Activated CD8-positive, alpha-beta memory T cell treated with anti-CD3 and anti-CD28 coated beads for 48 hours (primary cell): ENCODE results near the gene UGT1A4.

Source experiments
- DNase-seq, 3 experiments: peaks; one replicate each; pipeline ENCODE4 v3.0.0-alpha.2; 2020; ENCODE audit warnings: low read depth in 2 of 3, low spot score in 2 of 3

Gene UGT1A4

DNA sequence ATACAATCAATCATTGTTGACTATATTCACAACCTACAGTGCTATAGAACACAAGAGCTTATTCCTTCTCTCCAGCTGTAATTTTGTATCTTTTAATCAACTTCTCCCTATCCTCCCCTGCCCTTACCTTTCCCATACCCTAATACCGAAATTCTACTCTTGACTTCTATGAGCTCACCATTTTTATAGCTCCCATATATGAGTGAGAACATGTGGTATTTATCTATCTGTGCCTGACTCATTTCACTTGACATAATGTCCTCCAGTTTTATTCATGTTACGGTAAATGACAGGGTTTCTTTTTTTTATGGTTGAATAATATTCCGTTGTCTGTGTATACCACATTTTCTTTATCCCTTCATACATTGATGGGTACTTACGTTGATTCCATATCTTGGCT is 62.2 kb downstream of the UGT1A4 start:
- DNase-seq = no peak

DNA sequence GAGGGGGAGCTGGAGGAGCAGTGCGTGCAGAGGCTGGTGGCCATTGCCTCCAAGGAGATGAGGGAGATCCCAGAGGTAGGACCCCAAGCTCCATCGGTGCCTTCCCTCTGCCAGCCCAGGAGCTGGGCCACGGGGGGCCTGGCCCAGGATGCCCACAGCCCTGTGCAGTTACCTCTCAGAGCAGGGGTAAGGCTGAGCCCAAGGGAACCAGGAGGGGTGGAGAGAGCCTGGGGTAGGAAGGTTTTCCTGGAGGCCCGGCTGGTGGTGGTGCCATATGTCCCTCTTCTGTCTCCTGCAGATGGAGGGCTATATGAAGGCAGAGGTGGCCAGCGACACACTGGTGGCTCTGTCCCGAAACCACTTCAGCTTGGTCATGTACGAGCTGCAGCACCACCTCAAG is 71.0 kb downstream of the UGT1A4 start:
- DNase-seq = no peak

DNA sequence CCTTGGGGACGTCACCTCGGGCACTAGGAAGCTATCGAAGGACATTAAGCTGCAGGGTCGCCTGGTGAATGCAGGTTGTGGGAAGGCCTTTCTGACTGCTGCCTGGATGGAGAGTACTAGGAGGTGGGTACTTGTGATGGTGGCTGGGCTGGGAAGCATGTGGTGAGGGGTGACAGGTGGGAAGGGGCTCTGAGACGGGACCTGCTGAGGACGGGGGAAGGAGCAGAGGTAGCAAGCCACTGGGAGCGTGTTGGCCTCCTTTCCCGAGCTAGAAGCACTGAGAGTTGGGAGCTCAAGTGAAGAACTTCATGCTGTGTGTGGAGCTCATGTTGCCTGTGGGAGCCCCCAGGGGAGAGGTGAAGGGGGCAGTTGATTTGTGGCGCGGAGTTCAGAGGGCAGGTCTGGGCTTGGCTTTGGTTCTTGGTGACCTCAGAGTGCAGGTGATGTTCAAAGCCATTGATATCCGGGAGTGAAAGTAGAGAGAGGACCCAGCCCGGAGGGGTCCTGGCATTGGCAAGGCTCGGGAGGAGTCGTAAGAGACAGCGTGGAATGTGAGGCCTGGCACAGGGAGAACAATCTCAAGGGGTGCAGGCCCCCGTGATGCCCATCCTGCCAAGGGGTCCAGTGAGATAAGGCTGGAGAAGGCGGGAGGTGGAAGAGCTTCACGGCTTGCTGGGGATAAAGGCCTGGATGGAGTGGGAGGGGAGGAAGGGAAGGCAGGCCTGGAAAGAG is 72.8 kb downstream of the UGT1A4 start:
- no peak for DNase-seq

DNA sequence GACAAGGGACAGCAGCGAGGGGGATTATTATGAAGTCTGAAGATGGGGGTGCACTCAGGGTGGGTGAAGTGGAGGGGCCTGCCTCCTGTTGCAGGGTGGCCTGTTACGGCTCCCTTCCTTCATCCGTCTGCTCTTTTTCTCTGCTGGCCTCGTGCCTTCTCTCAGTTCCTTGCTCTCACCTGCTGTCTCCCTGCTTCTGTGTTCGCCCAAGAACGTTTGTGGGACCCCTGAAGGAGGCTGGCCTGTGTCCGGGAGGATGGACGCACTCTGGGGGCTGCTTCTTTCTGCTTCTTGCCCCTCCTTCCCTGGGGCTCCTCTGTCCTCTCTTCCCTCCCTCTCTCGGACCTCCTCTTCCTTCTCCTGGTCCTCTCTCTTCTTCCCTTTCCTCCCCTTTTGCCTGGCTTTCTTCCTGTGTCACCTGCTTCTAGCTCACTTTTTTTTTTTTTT is 73.4 kb downstream of the UGT1A4 start:
- DNase-seq = no peak

DNA sequence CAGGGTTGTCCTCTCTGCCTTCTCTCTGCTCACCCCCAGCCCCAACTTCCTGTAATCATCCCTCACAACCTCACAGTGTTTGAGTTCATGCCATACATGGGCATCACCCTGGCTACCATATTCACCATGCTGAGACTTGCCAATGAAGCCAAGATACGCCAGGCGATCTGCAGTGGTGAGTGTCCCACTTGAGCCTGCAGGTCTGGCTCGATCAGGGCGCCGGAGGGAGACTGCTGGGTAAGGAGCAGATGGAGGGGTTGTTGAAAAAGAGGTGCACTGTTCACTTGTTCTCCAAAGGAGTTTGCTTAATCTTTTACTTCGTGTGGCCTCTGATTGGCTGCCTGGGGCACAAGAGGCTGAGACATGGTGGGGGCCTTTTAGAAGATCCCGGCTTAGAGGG is 74.2 kb downstream of the UGT1A4 start:
- no peak for DNase-seq

DNA sequence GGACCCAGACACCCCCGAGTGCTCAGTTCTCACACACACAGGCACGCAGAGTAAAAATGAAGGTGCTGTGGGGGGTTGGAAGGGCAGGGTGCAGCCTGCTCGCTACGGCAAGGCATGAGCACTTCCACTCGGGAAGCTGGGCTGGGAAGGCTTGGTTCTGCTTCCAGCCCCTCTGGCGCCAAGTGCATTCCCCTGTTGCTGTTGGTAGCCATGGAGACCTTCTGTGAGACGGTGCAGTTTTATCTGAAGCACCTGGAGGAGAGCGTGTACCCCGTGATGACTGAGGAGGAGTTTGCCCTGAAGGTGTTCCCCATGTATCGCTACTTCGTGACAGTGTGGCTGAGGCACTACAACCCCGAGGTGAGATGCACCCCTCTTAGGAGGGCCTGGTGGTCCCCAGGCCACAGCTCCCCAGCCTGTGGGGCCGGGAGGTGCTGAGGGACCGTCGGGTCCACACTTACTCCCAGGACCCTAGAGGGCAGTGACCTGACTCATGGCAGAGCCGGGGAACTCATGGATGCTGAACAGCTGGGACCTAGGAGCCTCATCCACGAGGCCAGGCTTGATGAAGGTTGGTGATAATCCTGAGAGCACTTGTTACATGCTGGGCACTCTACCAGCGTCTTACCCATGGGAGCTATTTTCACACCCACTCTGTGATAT is 75.1 kb downstream of the UGT1A4 start:
- no peak for DNase-seq

DNA sequence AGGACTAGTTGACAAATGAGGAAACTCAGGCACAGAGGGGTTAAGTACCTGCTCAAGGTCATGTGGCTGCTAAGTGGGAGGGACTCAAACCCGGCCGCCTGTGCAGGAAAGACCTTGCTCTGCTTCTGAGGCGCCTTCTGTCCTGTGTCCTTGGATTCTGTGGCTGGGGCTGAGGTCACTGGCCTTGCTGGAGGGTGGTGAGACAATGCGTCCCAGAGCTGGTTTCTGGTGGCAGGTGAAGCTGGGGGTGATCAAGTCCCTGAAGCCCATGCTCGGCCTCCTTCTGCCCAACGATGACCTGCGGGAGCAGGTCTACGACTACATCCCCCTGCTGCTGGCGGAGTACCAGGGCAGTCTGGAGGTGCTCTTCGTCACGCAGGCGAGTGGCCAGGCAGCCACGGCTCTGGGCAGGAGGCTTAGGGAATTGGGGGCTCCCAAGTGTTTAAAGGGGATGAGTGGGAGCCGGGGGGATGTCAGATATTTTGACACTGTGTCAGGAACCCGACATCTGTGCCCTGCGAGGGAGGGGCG is 75.7 kb downstream of the UGT1A4 start:
- DNase-seq = no peak

DNA sequence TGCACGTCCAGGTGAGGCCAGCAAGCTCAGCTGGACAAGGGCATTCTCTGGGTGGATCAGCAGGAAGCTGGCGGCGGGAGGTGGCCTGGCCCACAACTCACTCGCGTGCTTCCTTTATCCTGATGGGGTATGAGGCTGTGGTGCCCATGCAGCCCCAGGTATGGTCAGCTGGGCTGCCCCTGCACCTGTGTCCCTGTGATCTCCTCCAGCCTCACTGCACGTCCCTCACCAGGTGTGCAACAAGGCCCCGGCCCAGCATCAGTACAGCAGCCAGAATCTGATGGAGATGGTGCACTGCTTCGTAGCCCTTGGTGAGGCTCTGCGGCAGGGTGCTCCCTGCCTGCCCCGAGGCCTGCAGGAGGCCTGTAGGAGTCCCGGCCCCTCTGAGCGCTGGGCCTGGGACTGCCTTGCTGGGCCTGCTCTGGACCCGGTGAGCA is 77.2 kb downstream of the UGT1A4 start:
- no peak for DNase-seq

DNA sequence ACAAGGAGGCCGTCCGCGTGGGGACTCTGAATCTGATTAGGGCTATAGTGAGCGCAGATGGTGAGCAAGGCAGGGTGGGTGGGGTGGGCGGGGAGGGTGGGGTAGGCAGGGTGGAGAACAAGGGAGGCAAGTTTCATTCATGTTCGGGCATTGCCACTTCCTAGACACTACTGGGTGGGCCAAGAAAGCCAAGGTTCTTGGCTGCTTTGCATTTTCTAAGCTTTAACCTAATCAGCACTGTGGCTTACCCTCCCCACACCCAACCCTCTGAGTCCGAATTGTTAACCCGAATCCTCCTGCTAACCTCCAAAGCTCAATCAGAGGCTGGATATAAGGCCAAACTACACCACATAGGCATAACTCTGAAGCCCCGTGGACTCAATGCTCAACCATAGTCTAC is 77.7 kb downstream of the UGT1A4 start:
- DNase-seq = no peak

DNA sequence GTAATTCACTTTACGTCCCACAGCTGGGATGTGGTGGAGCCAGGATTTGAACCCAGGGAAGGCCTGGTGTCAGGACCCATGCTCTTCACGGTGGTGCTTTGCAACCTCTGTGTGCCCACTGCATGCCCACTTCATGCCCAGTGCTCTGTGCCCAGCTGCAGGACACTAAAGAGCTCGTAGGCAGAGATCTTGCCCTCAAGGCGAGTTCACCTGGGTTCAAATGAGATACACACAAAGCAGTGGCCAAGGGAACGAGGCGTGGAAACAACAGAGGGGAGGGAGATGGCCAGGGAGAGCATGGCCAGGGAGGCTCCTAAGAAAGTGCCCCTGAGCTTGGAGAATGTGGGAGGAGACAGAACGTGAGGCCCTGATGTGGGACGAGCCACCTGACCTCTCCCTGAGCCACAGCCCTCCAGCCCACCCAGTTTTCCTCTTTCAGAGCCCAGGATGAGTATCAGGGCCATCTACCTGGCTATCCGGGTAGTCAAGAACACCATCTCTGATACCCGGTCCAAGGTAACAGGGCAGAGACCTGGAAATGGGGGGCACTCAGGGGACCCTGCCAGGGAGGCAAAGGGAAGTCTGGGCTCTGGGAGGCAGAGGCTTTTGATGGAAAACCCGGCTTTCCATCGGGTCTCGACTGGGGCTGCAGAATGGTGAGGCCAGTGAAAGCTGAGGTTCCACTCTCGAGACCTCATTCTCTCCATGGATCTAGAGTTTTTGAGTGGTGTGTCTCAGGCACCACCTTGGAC is 80.0 kb downstream of the UGT1A4 start:
- DNase-seq = no peak

DNA sequence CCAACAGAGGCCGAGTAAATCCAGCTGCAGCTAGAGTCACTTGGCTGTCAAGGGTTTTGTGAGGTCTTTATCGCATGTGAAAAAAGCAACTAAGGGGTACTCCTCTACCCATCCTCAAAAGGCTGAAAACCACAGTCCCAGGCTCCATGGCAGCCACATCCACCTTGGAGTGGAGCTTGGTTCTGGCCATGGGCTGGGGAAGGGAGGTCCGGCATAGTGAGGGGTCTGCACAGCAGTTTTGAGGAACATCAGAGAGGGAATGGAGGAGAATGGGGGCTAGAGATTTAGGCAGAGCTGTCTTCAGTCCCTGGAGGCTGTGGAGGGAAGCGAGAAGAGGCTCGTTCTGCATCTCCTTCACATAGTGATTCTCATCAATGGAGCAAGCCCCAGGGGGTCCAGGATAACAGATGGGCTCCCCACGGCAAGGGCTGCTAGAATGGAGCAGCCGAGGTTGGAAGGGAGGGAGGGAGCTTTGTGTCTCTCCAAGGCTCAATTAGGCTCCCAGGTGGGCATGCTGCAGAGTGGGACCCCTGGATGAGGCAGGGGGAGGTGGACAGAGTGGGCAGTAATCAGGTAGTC is 80.6 kb downstream of the UGT1A4 start:
- DNase-seq = no peak

DNA sequence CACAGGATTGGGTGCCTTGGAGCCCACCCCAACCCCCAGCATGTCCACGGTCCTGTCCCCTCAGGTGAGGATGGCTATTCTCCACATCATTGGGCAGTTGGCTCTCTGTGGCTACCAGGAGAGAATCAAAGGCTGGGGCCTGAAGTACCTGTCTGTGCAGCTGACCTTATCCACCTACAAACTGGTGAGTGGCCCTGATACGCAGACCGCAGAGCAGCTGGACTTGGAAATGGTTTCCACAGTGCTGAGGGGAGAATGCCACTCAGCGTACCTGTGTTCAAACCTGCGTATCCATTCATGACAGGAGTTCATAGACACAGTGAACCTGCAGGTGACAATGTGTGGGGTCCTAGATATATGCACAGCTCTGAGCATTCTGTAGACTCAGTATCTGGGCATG is 81.2 kb downstream of the UGT1A4 start:
- no peak for DNase-seq

DNA sequence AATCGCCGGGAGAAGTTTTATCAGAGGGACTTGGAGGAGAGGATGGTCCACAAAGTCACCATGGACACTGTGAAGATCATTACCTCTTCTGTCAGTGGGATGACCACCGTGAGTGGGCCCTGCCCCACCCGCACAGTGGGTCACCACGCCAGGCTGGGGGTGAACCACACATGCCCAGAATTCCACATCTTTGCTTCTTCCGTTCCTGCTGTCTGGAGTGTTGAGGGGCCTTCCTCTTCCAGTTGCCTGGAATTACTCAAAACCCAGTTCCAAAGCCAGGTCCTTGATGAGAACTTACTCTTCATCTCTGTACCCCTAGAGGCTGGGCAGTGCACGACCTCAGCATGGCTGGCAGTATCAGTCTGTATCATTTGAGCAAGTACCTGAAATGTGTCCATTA is 81.7 kb downstream of the UGT1A4 start:
- DNase-seq = no peak

DNA sequence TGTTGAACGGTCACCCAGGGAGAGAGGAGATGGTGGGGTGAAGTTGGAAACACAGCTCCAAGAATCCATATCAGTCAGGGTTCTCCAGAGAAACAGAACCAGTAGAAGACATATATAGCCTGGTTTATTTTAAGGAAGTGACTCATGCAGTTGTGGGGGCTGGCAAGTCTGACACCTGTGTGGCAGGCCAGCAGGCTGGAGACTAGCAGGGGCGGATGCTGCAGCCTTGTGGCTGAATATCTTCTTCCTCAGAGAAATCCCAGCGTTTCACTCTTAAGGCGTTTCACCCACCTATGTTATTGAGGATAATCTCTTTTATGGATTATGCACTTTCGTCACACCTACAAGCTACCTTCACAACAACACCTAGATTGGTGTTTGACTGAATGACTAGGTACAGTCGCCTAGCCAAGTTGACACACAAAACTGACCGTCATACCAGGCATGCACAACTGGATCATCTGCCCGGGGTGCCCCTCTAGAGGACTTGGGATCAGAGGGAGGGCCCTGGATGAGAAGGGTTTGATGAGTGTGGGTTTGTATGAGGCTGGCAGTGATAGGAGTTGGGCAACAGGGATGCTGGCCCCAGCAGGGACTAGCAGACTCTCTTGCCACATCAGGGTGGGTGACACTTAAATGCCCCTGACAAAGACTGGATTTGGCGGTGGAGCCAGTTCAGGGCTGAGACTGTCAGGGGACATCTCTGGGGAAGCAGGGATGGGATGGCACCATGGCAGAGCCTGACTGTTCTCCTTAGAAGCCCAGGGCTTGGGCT is 83.0 kb downstream of the UGT1A4 start:
- no peak for DNase-seq

DNA sequence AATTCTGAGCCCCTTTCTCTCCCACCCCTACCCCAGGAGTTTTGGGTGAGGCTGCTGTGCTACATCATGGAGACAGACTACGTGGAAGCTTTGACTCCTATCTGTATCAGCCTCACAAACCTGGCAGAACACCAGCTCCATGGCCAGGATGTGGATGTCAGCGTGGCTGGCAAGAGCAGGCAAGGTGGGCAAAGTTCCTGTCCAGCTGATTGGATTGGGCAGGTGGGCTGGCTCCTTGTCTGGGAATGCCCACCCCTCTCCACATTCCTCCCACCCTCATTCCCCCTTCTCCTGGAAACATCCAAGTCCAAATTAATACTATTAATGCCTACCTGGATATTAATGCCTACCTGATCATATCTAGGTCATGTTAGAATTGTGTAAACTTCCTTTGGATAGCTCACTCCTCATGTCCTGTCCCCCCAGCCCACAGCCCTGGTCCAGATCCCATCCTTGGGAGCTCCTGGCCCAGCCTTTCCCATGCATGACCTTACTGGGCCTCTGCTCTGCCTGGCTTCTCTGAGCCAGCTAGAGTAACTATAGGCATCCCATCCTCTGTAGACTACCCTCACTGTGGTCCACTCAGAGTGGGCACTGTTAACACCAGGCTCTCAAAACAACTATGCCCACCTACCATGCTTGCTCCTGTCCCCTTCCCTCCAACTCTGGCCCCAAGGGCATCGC is 83.7 kb downstream of the UGT1A4 start:
- no peak for DNase-seq

DNA sequence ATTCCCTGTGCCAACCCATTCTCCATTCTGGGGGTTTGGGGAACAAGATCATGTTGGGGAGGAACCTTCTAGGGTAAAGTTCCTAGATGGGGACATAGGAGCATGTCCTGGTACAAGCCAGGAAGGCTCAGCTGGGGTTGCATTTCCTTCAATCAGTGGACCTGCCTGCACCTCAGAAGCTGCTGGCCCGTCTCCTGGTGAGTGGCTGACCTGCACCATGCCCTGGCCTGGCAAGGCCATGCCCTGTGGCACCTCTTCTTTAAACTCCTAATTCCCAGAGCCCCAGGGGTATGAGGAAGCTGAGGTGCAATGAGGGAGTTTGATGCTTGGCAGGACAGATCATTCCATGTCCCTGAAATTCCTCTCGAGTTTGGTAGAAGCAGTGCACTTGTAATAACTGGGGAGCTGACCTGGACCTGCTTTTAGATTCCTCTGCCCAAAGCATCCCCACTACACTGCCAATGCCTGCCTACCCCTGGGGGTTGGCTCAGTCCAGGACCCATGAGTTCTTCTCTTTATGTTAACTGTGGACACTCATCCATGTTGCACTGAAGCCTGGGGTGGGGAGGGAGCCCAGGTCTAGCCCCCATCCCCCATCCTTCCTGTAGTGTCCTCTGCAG is 84.9 kb downstream of the UGT1A4 start:
- no peak for DNase-seq

DNA sequence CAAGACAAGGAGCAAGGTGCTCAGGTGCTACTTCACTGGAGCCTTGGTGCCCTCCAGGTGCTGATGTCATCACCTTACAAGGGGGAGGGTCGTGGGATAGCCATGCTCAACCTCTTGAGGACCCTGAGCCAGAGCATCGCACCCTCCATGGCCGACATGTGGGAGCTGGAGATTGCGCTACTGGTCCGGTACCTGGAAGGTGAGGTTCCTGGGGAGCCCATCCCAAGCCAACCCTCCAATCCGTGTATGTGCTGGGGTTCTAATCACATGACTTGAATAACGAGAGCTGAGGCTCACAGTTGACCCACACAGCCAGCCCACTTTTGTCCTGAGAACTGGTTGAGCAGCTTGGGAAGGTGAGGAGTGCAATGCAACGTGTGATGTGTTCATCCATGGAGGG is 85.5 kb downstream of the UGT1A4 start:
- no peak for DNase-seq

DNA sequence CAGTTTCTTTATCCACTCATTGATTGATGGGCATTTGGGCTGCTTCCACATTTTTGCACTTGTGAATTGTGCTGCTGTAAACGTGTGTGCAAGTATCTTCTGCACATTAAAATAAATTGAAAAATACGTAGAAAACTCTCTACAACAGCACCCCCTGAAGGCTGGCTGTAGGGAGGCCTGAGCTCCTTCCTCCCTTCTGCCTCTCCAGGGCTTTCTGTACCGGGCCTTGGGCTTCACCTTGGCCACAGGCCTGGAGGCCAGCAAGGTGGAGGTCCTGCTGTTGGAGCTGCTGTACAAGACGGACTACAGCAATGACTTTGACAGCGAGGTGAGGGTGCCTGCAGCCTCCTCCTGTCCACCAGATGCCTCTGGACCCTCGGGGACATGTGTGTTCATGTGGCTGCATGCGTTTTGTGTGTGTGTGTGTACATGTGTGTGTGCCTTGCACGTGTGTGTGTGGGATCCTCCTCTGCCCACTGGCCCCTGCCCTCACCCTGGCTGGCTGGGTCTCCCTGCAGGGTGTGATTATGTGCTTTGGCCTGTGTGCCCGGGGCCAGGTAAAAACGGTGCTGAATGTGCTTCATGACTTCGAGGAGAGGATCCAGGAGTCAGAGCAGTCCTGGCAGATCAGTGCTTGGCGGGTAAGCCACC is 88.8 kb downstream of the UGT1A4 start:
- DNase-seq = no peak
